ENCODE measurements around the gene CD46. TPM values are rescaled to one million over a fixed set of nuclear protein-coding genes. Genes with fewer than 3 reads are reported as not detected.

CD46 gene
- total and polyA plus RNA-seq, 3 donors from 2014 or later: 80.7 to 130 (median 107) TPM

- Histone ChIP-seq H3K27ac (no peak overlapping the region), H3K4me3 (no peak overlapping the region), H3K27me3 (no peaks in the 10 kb centered on the region), H3K4me1 (peaks cover 17% of the 10 kb centered on the region), H3K36me3 (ENCODE audit: low read depth, missing control alignments) (no peaks in the 10 kb centered on the region), H3K9me3 (no peaks in the 10 kb centered on the region)
- TF ChIP-seq CTCF (IDR thresholded peaks at IDR 0.05) (no peak), POLR2A (IDR thresholded peaks at IDR 0.05) (no peak)
- DNase-seq: no peak
- intact Hi-C loops (cut with DNase I; ENCODE audit: low total_unique reads): no loop called here
- WGBS, 2 donors: 60 to 74% methylated on average over 7 of the region's 7 CpGs
Observed at GRCh38 chr1:207808322-207808705, 56.5 kb downstream of the CD46 start.

- Histone ChIP-seq H3K9me3 (no peaks in the 10 kb centered on the region), H3K4me1 (peaks cover 24% of the 10 kb centered on the region), H3K27ac (no peak overlapping the region), H3K4me3 (no peak overlapping the region), H3K27me3 (no peaks in the 10 kb centered on the region), H3K36me3 (ENCODE audit: low read depth, missing control alignments) (no peaks in the 10 kb centered on the region)
- WGBS, 2 donors: 77 to 82% methylated on average over 5 of the region's 5 CpGs
- no peak for TF ChIP-seq CTCF (IDR thresholded peaks at IDR 0.05)
- no peak for TF ChIP-seq POLR2A (IDR thresholded peaks at IDR 0.05)
- no peak for DNase-seq
- intact Hi-C loops (cut with DNase I; ENCODE audit: low total_unique reads): no loop called here
Observed at GRCh38 chr1:207808911-207809555, 57.2 kb downstream of the CD46 start.

GRCh38 chr1:207810173-207810572 is 58.3 kb downstream of the CD46 start:
- Histone ChIP-seq H3K9me3 (no peaks in the 10 kb centered on the region), H3K27ac (no peak overlapping the region), H3K4me1 (peaks cover 36% of the 10 kb centered on the region), H3K27me3 (no peaks in the 10 kb centered on the region), H3K36me3 (ENCODE audit: low read depth, missing control alignments) (no peaks in the 10 kb centered on the region), H3K4me3 (no peak overlapping the region)
- DNase-seq: no peak
- intact Hi-C loops (cut with DNase I; ENCODE audit: low total_unique reads): no loop called here
- WGBS, 2 donors: 85 to 88% methylated on average over 2 of the region's 2 CpGs
- TF ChIP-seq POLR2A (IDR thresholded peaks at IDR 0.05) (no peak), CTCF (IDR thresholded peaks at IDR 0.05) (no peak)

GRCh38 chr1:207810606-207811295 is 58.9 kb downstream of the CD46 start:
- no peak overlapping the region for H3K4me3 ChIP-seq
- H3K36me3 ChIP-seq (ENCODE audit: low read depth, missing control alignments): no peaks in the 10 kb centered on the region
- DNase-seq: no peak
- peaks cover 41% of the 10 kb centered on the region for H3K4me1 ChIP-seq
- no peaks in the 10 kb centered on the region for H3K27me3 ChIP-seq
- TF ChIP-seq POLR2A (IDR thresholded peaks at IDR 0.05) (no peak), CTCF (IDR thresholded peaks at IDR 0.05) (no peak)
- intact Hi-C loops (cut with DNase I; ENCODE audit: low total_unique reads): no loop called here
- 80 to 89% methylated on average over 9 of the region's 9 CpGs for WGBS, 2 donors
- H3K27ac ChIP-seq: no peak overlapping the region
- H3K9me3 ChIP-seq: no peaks in the 10 kb centered on the region

All from testis (tissue), 3 donors.